ENCODE results near the gene PWWP3B.
"Not testable (repeated sequence)": the region's sequence is repeated elsewhere in the genome, so short reads cannot be mapped to it uniquely, and the experiment has no call there.

Gene PWWP3B

DNA sequence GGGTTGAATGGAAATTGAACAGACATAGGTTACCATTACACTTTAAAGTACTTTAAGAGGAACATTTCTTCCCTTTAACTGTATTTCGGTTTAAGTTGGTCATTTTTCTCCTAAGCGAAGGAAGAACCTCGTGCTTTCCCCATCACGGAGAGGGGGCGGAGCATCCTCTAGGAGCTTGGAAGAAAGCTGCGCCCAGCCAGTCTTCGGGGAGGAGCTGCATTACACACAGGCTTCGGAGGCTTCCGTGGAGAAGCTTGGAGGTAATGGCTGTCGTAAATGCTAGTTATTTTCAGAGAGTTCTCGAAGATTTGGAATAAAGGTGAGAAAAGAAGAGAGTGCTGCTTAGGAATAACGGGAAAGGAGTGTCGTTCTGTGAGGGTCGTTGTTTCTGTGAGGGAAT is at the start of gene PWWP3B:
Gene PWWP3B, plus strand, starts transcription at position 199 of the 400 bp plus-strand sequence. CDS start 37,128 bp downstream, outside the sequence.
- no peak for DNase-seq

DNA sequence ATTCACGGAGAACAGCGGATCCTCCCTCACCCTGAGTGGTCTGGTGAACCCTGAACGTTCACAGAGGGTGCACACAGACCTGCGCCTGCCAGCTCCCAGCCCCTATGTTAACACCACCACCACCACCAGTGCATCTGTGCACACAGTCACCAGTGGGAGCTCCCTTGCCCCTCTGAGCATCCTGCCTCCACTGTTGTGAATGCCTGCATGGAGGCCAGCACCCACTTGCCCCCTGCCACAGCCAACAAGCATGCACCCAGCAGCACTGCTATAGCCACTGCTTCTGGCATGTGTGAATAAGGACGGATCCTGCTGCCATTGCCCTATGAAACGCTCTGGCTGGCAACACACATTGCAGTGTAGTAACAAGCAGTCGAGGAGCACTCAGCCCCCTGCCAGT is 29.1 kb upstream of the PWWP3B start:
- no peak for DNase-seq

DNA sequence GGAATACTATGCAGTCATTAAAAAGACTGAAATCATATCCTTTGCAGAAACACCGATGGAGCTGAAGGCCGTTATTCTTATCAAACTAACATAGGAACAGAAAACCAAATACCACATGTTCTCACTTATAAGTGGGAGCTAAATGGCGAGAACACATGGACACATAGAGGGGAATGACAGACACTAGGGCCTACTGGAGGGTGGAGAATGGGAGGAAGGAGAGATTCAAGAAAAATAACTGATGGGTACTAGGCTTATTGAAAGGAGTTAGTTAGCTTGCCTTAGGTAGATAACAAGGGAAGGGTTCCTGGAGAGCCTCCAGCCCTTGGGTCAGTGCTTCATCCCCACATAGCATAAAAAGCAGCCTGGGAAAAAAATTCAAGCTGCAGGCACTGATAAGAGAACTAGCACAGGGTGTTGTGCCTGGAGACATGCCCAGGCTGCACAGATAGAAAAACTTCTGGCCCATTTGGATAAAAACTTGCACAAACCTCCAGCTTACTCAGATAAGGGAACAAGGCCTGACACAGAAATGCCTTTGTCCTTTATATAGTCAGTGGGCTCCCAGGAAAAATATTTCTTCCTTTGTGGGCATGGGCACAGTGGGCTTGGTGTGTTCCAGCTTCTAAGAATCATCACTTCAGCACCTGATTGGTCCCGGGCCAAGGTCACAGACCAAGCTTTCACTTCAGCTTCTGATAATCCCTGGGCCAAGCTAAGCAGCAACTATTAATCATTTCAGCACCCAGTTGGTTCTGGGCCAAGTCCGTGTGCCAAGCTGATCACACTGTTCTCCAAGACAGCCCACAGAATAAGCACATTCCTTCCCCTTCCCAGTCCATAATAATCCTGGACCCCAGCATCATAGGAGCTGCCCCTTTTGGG is 23.1 kb upstream of the PWWP3B start:
- DNase-seq = no peak

DNA sequence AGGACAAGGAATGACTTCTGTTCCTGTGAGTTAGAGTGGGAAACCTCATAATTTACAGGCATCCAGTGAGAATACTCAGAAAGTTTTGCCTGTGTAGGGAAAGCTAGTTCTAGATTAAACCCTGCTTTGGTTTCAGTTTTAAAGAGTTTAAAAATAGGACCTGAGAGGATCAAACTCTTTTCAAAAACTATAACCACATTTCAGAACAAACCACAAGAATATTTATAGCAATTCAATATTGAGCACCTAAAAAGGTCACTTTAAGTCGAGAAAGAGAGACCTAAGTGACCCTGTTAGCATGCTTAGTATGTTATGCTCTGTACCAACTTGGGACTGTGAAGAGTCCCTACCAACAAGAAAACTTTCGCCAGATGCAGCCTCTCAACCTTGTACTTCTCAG is 17.4 kb upstream of the PWWP3B start:
- DNase-seq = no peak

DNA sequence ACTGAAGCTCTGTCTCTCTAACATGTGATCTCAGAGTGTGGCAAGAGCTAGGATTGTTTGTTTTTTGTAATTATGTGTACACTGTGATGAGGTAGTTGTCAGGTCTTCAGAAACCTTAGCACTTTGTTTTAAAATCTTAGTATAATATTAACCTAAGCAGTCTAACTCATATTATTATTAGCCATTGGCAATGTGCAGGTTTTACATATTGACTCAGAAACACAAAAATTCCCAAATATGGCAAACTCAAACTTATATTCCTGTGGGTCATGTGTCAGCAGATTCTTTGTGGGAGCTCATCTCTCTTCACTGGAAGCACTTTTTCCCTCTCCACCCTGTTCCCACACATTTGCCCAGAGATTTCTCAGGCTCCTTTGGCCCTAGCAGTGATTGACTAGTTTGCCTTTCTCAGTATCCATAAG is 8.2 kb upstream of the PWWP3B start:
- no peak for DNase-seq

DNA sequence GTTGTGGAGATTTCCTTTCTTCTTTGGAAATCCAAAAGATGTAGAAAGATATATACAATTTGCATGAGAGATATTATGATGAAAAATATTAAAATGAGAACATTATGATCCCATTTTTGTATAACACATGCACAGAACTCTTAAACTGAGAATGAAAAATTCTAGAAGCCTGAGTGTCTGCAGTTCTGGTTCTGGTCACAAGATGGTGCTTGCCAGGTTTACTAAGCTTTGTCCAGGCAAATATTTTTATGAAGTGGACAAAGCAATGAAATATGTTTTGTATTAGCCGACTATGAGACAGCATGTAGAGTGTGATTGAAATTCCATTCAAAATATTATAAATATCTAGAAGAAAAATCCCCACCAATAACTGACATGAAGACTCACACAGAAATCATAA is 2.2 kb downstream of the PWWP3B start:
- DNase-seq = no peak

DNA sequence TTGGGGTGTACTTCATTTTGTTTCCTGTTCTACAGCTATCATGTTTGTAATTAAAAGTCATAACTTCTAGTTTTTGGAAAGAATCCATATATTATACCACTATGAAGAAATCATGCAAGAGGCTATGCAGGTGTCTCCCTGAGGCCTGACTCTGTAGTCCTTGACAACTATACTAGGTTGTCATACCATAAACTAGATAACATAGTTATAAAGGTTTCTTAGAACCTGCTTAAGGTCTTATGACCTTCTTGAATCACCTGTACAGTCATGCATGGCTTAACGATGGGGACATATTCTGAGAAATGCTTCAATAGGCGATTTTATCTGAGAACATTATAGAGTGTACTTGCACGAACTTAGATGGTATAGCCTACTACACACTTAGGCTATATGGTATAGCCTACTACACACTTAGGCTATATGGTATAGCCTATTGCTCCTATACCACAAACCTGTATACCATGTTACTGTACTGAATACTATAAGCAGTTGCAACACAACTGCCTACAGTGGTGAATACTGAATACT is 3.3 kb downstream of the PWWP3B start:
- DNase-seq = no peak

DNA sequence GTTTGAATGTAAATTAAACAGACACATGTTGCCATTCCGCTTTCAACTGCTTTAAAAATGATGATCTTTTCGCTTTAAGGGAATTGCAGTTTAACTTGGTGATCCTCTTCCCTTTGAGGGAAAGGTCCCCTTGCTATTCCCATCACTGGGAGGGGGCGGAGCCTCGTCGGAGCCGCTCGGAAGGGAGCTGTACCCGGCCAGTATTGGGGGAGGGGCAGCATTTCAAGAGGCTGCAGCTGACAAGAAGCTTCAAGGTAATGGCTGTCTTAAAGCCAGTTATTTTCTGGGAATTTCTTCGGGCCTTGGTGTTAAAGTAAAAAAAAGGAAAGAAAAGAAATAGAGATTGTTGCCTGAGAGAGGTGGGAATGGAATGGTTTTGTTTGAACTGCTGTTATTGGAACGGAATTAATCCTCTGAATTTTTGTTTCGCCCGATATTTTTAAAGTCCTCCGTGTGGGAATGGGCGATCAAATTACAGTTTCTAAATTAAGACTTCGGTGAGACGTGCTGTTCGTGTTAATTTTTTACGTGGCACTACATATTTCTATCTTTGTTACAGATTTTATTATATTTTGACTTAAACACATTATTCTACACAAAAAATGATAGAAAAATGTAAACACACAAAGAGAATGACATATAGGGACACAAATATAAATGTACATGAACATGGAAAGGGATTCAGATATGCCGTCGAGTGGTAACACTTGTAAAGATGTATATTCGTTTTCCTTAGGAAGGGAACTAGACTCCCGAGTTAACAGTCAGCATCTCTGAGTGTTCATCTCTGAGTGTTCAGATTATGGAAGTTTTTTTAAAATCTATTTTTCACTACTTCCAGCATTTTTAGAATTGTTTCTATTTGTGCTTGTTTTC is 9.2 kb downstream of the PWWP3B start:
- no peak for DNase-seq

DNA sequence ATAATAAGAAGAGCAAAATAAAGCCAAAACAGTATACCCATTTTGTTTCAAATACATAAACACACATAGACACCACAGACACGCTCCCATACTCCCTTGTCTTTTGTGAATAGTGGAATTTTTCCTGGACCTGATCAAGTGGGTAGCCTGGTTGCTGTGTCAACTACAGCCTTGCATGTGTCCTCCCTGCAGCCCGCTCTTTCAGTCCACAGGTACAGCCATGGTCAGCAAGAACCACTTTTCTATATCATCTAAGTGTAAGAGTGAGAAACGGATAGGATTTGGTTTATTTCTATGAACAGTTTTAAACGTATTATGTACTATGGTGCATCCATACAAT is 9.8 kb downstream of the PWWP3B start:
- no peak for DNase-seq

DNA sequence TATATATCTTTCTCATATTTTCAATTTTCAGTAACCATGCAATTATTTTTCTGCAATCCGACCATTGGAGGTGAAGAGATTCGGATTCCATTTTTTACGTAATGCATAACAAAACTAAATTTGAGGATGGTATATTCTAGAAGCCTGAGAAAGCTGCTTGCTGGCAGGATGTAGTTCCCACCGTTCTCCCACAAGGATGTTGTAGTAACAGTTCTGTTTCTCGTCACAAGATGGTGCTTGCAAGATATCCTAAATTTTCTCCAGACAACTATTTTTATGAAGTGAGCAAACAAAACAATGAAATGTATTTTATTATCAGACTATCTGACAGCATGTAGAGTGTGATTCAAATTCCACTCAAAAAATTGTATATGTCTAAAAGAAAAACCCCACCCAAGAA is 10.7 kb downstream of the PWWP3B start:
- DNase-seq = no peak

DNA sequence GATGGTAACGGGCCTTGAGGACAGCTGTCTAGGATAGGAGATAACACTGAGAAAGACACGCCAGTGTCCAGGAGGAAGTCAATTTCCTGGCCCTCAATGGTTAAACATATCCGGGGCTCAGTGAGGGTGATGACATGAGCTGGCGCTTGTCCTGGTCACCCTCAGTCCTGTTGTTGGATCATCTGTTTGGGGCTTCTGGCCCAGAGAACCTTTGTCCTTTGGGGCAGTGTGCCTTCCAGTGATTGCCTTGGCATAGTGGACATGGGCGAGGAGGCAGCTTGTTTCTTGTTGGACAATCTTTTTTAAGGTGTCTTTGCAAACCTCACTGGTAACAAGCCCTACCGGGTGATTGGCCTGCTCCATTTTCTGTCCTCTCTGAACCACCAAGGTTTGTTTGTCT is 15.6 kb downstream of the PWWP3B start:
- not testable (repeated sequence) for DNase-seq

DNA sequence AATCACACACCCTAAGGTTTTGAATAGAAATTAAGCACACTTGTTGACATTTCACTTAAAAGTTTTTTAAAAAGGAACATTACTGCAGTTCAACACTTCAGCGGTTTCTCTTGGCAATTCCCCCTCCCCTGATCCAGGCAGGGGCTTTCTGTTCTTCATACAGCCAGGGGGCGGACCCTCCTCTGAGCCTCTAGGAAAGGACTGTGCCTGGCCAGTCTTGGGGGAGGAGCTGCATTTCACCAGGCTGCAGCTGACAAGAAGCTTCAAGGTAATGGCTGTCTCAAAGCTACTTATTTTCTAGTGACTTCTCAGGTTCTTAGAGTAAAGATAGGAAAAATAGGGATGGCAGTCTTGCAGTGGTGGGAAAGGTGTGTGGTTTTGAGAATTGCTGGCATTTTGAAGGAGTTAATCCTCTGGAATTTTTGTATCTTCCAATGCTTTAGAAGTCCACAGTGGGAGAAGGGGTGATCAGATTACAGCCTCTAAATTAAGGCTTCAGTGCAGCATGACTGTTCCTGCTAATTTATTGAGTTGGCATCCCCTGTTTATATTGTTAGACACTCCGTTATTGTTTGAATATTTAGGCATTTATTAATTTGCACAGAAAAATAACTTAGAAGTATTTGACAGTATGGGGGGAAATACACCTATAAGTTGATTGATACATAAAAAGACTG is 33.5 kb downstream of the PWWP3B start:
- DNase-seq = no peak

DNA sequence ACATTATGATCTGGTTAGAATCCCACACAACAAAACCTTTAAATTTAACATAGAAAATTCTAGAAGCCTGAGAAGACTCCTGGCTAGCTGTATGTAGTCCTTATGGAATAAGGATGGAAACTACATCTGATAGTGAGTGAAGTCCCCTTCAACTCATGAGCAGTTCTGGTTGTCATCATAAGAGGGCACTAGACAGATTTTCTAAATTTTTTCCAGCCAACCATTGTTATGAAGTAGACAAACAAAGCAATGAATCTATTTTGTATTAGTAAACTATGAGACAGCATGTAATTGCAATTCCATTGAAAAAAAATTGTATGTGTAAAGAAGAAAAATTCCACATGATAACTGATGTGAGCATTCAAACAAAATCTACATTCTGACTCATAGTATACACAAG is 35.2 kb downstream of the PWWP3B start:
- no peak for DNase-seq

DNA sequence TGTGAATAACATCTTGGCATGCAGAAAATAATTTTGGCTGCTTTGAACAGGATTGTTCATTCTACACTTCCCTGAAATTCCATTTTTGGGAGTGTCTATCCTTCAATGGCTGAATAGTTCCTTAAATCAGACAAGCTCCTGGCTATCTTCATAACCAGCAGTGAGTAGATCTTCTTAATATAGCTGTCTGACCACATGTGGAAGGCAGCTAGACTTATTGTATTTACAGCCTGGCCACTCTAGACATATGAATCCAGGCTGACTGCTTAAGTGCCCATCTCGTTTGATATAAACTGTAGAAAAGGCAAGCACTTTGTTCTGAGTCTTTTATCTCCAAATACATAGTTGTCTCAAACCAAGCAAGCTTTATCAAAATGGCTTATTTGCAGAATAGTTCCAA is 40.0 kb downstream of the PWWP3B start:
- no peak for DNase-seq
